Testis (tissue), 3 donors: ENCODE measurements around the gene MAP4K1. TPM values are rescaled to one million over a fixed set of nuclear protein-coding genes. Genes with fewer than 3 reads are reported as not detected.
"Not testable (repeated sequence)": the region's sequence is repeated elsewhere in the genome, so short reads cannot be mapped to it uniquely, and the experiment has no call there.

Experiments used
- DNase-seq: peaks from one replicate; pipeline ENCODE4 v3.0.0-alpha.2; 2019
- H3K27ac ChIP-seq, 2 donors: fragments of 200-600 bp; sonication (generic); one replicate each; pipeline ENCODE4 v1.5.1; 2019
- H3K27me3 ChIP-seq: fragments of 200-600 bp; sonication (generic); one replicate; pipeline ENCODE4 v1.5.1; 2019
- H3K36me3 ChIP-seq: fragments of 200-600 bp; sonication (generic); one replicate; pipeline ENCODE4 v1.5.1; 2017; ENCODE audit warnings: low read depth; ENCODE audit errors: missing control alignments
- H3K4me1 ChIP-seq: fragments of 200-600 bp; sonication (generic); one replicate; pipeline ENCODE4 v1.5.1; 2019
- H3K4me3 ChIP-seq, 2 donors: fragments of 200-600 bp; sonication (generic); one replicate each; pipeline ENCODE4 v1.5.1; 2017 to 2019
- H3K9me3 ChIP-seq: fragments of 200-600 bp; sonication (generic); one replicate; pipeline ENCODE4 v1.5.1; 2017
- POLR2A ChIP-seq: fragments of 450-650 bp; IDR thresholded peaks from one replicate; pipeline ENCODE4 v1.6.1; 2017; ENCODE audit warnings: antibody characterized with exemption, mild to moderate bottlenecking, moderate library complexity
- WGBS, 2 donors: methylation state at CpG; one replicate each; pipeline ENCODE4 v1.1.5; 2018; 5-methylcytosine and 5-hydroxymethylcytosine counted together
- intact Hi-C: fragments of 100-400 bp; cut with DNase I; formaldehyde crosslinking; loops from one replicate; pipeline ENCODE4 v1.15.1; 2023; ENCODE audit warnings: low total_unique reads
- polyA plus RNA-seq: library from polyadenylated mRNA; stranded (reverse); fragments of 350-450 nt; fragmentation: Illumina TruSeq; extraction: RNeasy Lipid Tissue Mini Kit (QIAGEN cat#74804); gene quantifications from one replicate; pipeline ENCODE4 v1.2.3, GENCODE V29; 2014; ENCODE audit warnings: low read depth, low replicate concordance; ENCODE audit not compliant: insufficient read depth
- total RNA-seq, 2 donors: library from RNA; depleted of rRNA; stranded (reverse); fragments of >200 nt; gene quantifications; one replicate each; pipeline ENCODE4 v1.2.3, GENCODE V29; 2016
- TF ChIP-seq, protein P1 (sequence below), 3 experiments: fragments of 450-650 bp in 2 of 3; fragments of 200-600 bp in 1 of 3; sonication (generic) in 1 of 3; IDR thresholded peaks; one replicate each; pipeline ENCODE4 v1.5.1; 2016 to 2019; ENCODE audit warnings: antibody characterized with exemption in 3 of 3, mild to moderate bottlenecking in 2 of 3, moderate library complexity in 1 of 3

MAP4K1 gene
- total and polyA plus RNA-seq, 3 donors from 2014 or later = 2.8 to 9.9 (median 8.3) TPM

DNA sequence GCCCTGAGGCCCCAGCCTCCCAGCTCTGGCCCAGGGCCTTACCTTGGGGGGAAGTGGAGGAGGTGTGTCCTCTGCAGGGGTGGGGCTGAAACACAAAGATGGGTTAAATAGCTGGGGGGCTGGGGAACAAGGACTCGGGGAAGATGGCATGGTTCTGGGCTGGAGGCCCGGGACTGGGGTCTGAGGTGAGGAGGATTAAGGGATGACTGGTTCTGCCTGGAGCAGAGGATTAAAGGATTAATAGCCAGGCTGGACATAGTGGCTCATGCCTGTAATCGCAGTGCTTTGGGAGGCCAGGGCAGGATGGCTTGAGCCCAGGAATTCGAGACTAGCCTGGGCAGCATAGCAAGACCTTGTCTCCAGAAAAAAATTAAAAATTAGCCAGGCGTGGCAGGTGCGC, 11.6 kb downstream of the MAP4K1 start:
- intact Hi-C loops = no loop called here
- Histone ChIP-seq H3K27ac (no peak overlapping the region), H3K27me3 (no peaks in the 10 kb centered on the region), H3K36me3 (no peaks in the 10 kb centered on the region), H3K4me1 (no peaks in the 10 kb centered on the region), H3K9me3 (no peaks in the 10 kb centered on the region), H3K4me3 (no peak overlapping the region)
- WGBS, 2 donors = 82 to 87% methylated on average over 5 to 6 of the region's 6 CpGs
- no peak for TF ChIP-seq POLR2A
- TF ChIP-seq, protein P1, sequence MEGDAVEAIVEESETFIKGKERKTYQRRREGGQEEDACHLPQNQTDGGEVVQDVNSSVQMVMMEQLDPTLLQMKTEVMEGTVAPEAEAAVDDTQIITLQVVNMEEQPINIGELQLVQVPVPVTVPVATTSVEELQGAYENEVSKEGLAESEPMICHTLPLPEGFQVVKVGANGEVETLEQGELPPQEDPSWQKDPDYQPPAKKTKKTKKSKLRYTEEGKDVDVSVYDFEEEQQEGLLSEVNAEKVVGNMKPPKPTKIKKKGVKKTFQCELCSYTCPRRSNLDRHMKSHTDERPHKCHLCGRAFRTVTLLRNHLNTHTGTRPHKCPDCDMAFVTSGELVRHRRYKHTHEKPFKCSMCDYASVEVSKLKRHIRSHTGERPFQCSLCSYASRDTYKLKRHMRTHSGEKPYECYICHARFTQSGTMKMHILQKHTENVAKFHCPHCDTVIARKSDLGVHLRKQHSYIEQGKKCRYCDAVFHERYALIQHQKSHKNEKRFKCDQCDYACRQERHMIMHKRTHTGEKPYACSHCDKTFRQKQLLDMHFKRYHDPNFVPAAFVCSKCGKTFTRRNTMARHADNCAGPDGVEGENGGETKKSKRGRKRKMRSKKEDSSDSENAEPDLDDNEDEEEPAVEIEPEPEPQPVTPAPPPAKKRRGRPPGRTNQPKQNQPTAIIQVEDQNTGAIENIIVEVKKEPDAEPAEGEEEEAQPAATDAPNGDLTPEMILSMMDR (IDR thresholded peaks at IDR 0.05) = no peak
- no peak for DNase-seq

DNA sequence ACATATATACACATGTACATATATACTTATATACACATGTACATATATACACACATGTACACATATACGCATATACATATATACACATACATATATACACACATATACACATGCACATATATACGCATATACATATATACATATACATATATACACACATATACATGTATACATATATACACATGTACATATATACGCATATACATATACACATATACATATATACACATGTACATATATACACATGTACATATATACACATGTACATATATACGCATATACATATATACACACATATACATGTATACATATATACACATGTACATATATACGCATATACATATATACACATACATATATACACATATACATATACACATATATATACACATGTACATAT, 14.9 kb downstream of the MAP4K1 start:
- H3K27me3 ChIP-seq, H3K9me3 ChIP-seq, DNase-seq, H3K4me3 ChIP-seq, intact Hi-C loops, H3K36me3 ChIP-seq, H3K27ac ChIP-seq, H3K4me1 ChIP-seq: not testable (repeated sequence)
- 77 to 84% methylated on average over 5 of the region's 5 CpGs for WGBS, 2 donors

DNA sequence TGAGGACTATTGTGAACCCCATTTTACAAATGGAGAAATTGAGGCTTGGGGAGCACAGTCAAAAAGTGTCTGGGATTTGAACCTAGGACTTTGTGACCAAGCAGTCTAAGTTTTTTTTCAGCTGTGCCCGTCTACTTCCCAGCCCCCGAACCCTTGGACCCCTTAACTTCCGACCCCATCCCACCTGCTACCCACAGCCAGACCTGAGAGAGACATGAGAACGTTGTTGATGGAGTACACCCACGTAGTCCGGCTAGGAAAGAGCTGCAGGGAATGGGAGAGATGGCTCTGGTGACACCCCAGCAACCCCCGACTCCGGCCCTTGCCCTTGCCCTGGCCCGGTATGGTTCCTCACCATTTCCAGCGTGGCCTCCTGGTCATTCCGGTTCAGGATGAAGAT, 18.0 kb downstream of the MAP4K1 start:
- no peak overlapping the region for H3K4me3 ChIP-seq
- 82 to 90% methylated on average over 11 of the region's 11 CpGs for WGBS, 2 donors
- no peak overlapping the region for H3K27ac ChIP-seq
- DNase-seq = no peak
- H3K4me1 ChIP-seq = no peaks in the 10 kb centered on the region
- H3K36me3 ChIP-seq = no peaks in the 10 kb centered on the region
- H3K9me3 ChIP-seq = no peaks in the 10 kb centered on the region
- no peak for TF ChIP-seq POLR2A
- TF ChIP-seq, protein P1 (IDR thresholded peaks at IDR 0.05) = no peak
- intact Hi-C loops = no loop called here
- H3K27me3 ChIP-seq = no peaks in the 10 kb centered on the region

DNA sequence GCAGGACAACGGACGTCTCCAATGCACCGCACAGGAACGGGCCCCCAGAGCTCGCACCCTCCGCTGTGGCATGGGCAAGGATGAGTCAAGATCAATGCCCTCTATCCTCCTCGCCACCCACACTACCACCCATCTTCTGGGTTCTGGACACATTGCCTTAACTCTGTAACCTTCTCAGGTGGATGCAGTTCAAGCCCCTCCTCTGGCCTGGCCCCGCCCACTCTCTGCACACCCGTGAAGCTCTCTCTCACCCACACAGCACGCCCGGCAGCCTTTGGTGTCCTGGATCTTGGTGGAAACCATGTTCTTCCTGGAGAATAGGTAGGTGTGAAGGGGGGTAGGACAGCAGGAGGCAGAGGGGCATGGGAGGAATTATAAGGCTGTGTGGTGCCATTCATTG, 20.7 kb downstream of the MAP4K1 start:
- no peaks in the 10 kb centered on the region for H3K9me3 ChIP-seq
- WGBS, 2 donors = 73 to 81% methylated on average over 11 of the region's 11 CpGs
- H3K27me3 ChIP-seq = no peaks in the 10 kb centered on the region
- no peaks in the 10 kb centered on the region for H3K4me1 ChIP-seq
- no peaks in the 10 kb centered on the region for H3K36me3 ChIP-seq
- H3K4me3 ChIP-seq = peak overlapping the region; percentile 29 to 50
- no peak for TF ChIP-seq POLR2A
- TF ChIP-seq, protein P1 (IDR thresholded peaks at IDR 0.05) = no peak
- no peak for DNase-seq
- H3K27ac ChIP-seq = no peak overlapping the region
- intact Hi-C loops = no loop called here

DNA sequence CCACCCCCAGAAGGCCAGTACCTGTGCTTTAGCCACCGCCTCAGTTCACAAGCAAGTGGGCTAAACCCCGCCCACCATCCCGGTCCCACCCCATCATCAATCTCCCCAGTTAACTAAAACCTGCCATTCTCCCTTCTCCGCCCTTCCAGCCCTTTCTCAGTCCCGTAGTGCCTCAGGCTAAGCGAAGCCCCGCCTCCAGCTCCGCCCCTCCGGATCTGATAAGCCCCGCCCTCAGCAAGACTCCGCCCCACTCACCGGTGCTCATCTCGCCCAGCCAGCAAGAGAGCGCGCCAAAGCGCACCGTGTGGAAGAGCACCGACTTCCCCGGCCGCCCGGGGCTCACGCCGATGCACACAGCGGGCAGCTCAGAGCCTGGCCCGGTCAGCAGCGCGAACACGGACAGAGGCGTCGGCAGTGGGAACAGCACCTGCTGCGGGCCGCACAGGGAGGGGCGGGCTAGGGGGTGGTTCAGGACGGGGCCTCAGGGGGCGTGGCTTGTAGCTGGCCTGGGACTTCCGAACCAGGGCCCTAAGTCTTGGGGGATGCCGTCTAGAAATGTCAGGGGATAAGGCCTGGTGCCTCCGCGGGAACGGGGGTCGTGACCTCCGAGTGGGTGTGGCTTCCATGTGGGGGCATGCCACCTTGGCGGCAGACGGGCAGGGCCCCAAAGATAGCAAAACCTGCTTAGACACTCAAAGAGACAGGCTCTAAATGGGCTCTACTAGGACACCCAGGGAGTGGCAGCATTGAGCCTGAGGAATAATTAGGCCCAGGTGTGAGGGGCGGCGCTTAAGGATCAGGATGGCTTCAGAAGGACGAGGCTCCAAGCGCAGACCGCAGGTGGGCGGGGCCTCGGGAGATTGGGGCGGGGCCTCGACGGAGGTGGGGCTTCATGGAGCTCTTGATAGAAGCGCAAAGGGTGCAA, 21.4 kb downstream of the MAP4K1 start:
- peak overlapping the region; percentile 29 to 50 for H3K4me3 ChIP-seq

More for the DNA sequence above, 21.4 kb downstream of the MAP4K1 start:
- Histone ChIP-seq H3K36me3 (no peaks in the 10 kb centered on the region), H3K4me1 (no peaks in the 10 kb centered on the region), H3K9me3 (no peaks in the 10 kb centered on the region), H3K27ac (no peak overlapping the region), H3K27me3 (no peaks in the 10 kb centered on the region)
- intact Hi-C loops = no loop called here
- peak; percentile 69 for DNase-seq
- WGBS, 2 donors = 8 to 11% methylated on average over 23 to 52 of the region's 55 CpGs
- no peak for TF ChIP-seq POLR2A
- TF ChIP-seq, protein P1 (IDR thresholded peaks at IDR 0.05) = no peak
